H9 (cell line): Measurements from ENCODE around the gene CAMK2B. TPM values are rescaled to one million over a fixed set of nuclear protein-coding genes. Genes with fewer than 3 reads are reported as not detected.

Source experiments
- DNase-seq: peaks from one replicate; pipeline ENCODE4 v3.0.0-alpha.2; 2017
- H2AFZ ChIP-seq: one replicate; pipeline ENCODE4 v1.6.1; 2013; ENCODE audit warnings: mild to moderate bottlenecking, low read length, control low read depth, moderate library complexity
- H2AK5ac ChIP-seq: 2 replicates; pipeline ENCODE4 v1.6.1; 2013; ENCODE audit warnings: low read length, control low read depth, mixed read lengths; ENCODE audit not compliant: insufficient read length
- H2BK120ac ChIP-seq: one replicate; pipeline ENCODE4 v1.6.1; 2013; ENCODE audit warnings: low read depth, mild to moderate bottlenecking, low read length, control low read depth, inconsistent platforms; ENCODE audit not compliant: poor library complexity, severe bottlenecking
- H2BK12ac ChIP-seq: 2 replicates; pipeline ENCODE4 v1.6.1; 2013; ENCODE audit warnings: low read length, control low read depth, mixed read lengths, low read depth; ENCODE audit not compliant: insufficient read length
- H2BK15ac ChIP-seq: 2 replicates; pipeline ENCODE4 v1.6.1; 2013; ENCODE audit warnings: low read depth, low read length, control low read depth
- H2BK20ac ChIP-seq: one replicate; pipeline ENCODE4 v1.6.1; 2013; ENCODE audit warnings: low read depth, mild to moderate bottlenecking, low read length, control low read depth, inconsistent platforms; ENCODE audit not compliant: poor library complexity, severe bottlenecking
- H2BK5ac ChIP-seq: 2 replicates; pipeline ENCODE4 v1.6.1; 2013; ENCODE audit warnings: low read length, control low read depth, mixed read lengths; ENCODE audit not compliant: insufficient read length
- H3K14ac ChIP-seq: 2 replicates; pipeline ENCODE4 v1.6.1; 2013; ENCODE audit warnings: low read length, control low read depth; ENCODE audit not compliant: insufficient read depth
- H3K18ac ChIP-seq: 2 replicates; pipeline ENCODE4 v1.6.1; 2013; ENCODE audit warnings: low read depth, mild to moderate bottlenecking, mixed read lengths, low read length, control low read depth; ENCODE audit not compliant: insufficient read length
- H3K23ac ChIP-seq: 2 replicates; pipeline ENCODE4 v1.6.1; 2013; ENCODE audit warnings: low read length, control low read depth, mixed read lengths, low read depth; ENCODE audit not compliant: insufficient read length
- H3K23me2 ChIP-seq: 2 replicates; pipeline ENCODE4 v1.6.1; 2013; ENCODE audit warnings: low read depth, mild to moderate bottlenecking, mixed read lengths, low read length, control low read depth; ENCODE audit not compliant: insufficient read length, poor library complexity, severe bottlenecking
- H3K27ac ChIP-seq: 2 replicates; pipeline ENCODE4 v1.5.1; 2013; ENCODE audit warnings: low read length, control low read depth, mixed read lengths, low read depth; ENCODE audit not compliant: insufficient read length
- H3K27me3 ChIP-seq: 2 replicates; pipeline ENCODE4 v1.6.1; 2013; ENCODE audit warnings: low read length, control low read depth, inconsistent platforms; ENCODE audit not compliant: insufficient read depth
- H3K4ac ChIP-seq: 2 replicates; pipeline ENCODE4 v1.6.1; 2013; ENCODE audit warnings: low read depth, mild to moderate bottlenecking, control low read depth, inconsistent platforms, low read length, moderate library complexity
- H3K4me1 ChIP-seq: 2 replicates; pipeline ENCODE4 v1.6.1; 2013; ENCODE audit warnings: low read length, control low read depth, inconsistent platforms; ENCODE audit not compliant: insufficient read depth
- H3K4me2 ChIP-seq: 2 replicates; pipeline ENCODE4 v1.6.1; 2013; ENCODE audit warnings: low read length, control low read depth, mixed read lengths; ENCODE audit not compliant: insufficient read length, insufficient read depth
- H3K56ac ChIP-seq: 2 replicates; pipeline ENCODE4 v1.6.1; 2013; ENCODE audit warnings: low read depth, mild to moderate bottlenecking, mixed read lengths, low read length, control low read depth; ENCODE audit not compliant: insufficient read length
- H3K79me1 ChIP-seq: 2 replicates; pipeline ENCODE4 v1.6.1; 2013; ENCODE audit warnings: low read depth, mild to moderate bottlenecking, moderate library complexity, low read length, control low read depth, inconsistent platforms; ENCODE audit not compliant: insufficient read depth, poor library complexity, severe bottlenecking
- H3K79me2 ChIP-seq: 2 replicates; pipeline ENCODE4 v1.6.1; 2013; ENCODE audit warnings: low read length, control low read depth, inconsistent platforms; ENCODE audit not compliant: insufficient read depth
- H3K9ac ChIP-seq: 2 replicates; pipeline ENCODE4 v1.6.1; 2013; ENCODE audit warnings: low read length, control low read depth, mixed read lengths; ENCODE audit not compliant: insufficient read length; ENCODE audit errors: extremely low read depth
- H3K9me3 ChIP-seq: one replicate; pipeline ENCODE4 v1.6.1; 2013; ENCODE audit warnings: low read depth, low read length, inconsistent platforms; ENCODE audit not compliant: control insufficient read depth
- H3T11ph ChIP-seq: one replicate; pipeline ENCODE4 v1.6.1; 2013; ENCODE audit warnings: mild to moderate bottlenecking, low read length, control low read depth, inconsistent platforms
- H4K20me1 ChIP-seq: one replicate; pipeline ENCODE4 v1.6.1; 2013; ENCODE audit not compliant: control insufficient read depth, insufficient read length, insufficient read depth
- H4K5ac ChIP-seq: 2 replicates; pipeline ENCODE4 v1.6.1; 2013; ENCODE audit warnings: low read depth, mild to moderate bottlenecking, mixed read lengths, low read length, control low read depth; ENCODE audit not compliant: insufficient read length
- H4K8ac ChIP-seq: replicated peaks from 2 replicates; pipeline ENCODE4 v1.6.1; 2013; ENCODE audit warnings: low read length, control low read depth, mixed read lengths, low read depth; ENCODE audit not compliant: insufficient read length
- H4K91ac ChIP-seq: 2 replicates; pipeline ENCODE4 v1.6.1; 2013; ENCODE audit warnings: low read depth, mild to moderate bottlenecking, moderate library complexity, mixed read lengths, low read length, control low read depth; ENCODE audit not compliant: insufficient read length
- H3K27ac Mint-ChIP-seq, 3 experiments: 2 replicates in 2 of 3; 3 replicates in 1 of 3; pipeline ENCODE4 v1.8.0; 2020 to 2021; ENCODE audit warnings: mixed read lengths in 3 of 3, mild to moderate bottlenecking in 1 of 3, moderate library complexity in 1 of 3
- H3K27me3 Mint-ChIP-seq: 2 replicates; pipeline ENCODE4 v1.8.0; 2021; ENCODE audit warnings: low read depth, mild to moderate bottlenecking, moderate library complexity, mixed read lengths
- H3K36me3 Mint-ChIP-seq, 3 experiments: 2 replicates in 2 of 3; 3 replicates in 1 of 3; pipeline ENCODE4 v1.8.0; 2020 to 2021; ENCODE audit warnings: low read depth in 3 of 3, mixed read lengths in 3 of 3; ENCODE audit not compliant: insufficient read depth in 1 of 3
- H3K4me1 Mint-ChIP-seq, 2 experiments: 2 replicates each; pipeline ENCODE4 v1.8.0; 2020; ENCODE audit warnings: mixed read lengths in 2 of 2
- H3K4me3 Mint-ChIP-seq, 2 experiments: 2 replicates in 1 of 2; 3 replicates in 1 of 2; pipeline ENCODE4 v1.8.0; 2020 to 2021; ENCODE audit warnings: mild to moderate bottlenecking in 2 of 2, mixed read lengths in 2 of 2, moderate library complexity in 1 of 2
- H3K9me3 Mint-ChIP-seq, 2 experiments: 2 replicates in 1 of 2; 3 replicates in 1 of 2; pipeline ENCODE4 v1.8.0; 2020; ENCODE audit warnings: mild to moderate bottlenecking in 2 of 2, mixed read lengths in 2 of 2, moderate library complexity in 1 of 2
- WGBS: extraction: QIAGEN DNeasy Blood & Tissue Kit; methylation state at CpG from one replicate; pipeline ENCODE4 v1.1.7; 2013; ENCODE audit warnings: missing lambda C conversion rate, low lambda C conversion rate, mixed read lengths; ENCODE audit not compliant: insufficient read length; ENCODE audit errors: extremely low coverage; 5-methylcytosine and 5-hydroxymethylcytosine counted together
- total RNA-seq: library from RNA; stranded (reverse); gene quantifications from 2 replicates; pipeline ENCODE4 v1.2.1, GENCODE V29; 2021
- TF ChIP-seq, protein P1 (sequence below): fragments of 200-600 bp; sonication (generic); conservative IDR thresholded peaks from 3 replicates; pipeline ENCODE4 v1.8.0; 2021; ENCODE audit warnings: antibody characterized with exemption, mild to moderate bottlenecking

The CAMK2B gene
- total RNA-seq, 1 experiment from 2014 or later, result 0.17 TPM

DNA sequence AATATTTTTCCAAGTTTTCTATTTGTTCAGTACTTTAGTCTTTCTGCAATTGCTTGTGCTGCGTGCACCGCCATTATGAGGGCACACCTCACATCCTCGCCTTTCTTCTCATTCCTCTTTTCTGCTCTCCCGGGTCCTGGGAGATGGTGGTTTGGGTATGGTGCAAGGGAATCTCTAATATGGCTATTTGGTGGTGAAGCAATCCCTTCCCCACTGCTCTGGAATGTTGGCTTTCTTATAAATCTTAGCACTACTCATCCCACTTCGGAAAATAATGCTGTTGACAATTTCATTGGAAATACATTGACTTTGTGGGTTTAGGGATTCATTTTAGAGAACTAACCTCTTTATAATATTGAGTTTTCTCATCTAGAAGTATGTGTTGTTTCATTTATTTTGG, 134.2 kb downstream of the CAMK2B start:
- no peak overlapping the region for H3K27ac Mint-ChIP-seq
- Histone ChIP-seq H2AK5ac (no peak overlapping the region), H4K20me1 (no peaks in the 10 kb centered on the region), H3K9me3 (no peaks in the 10 kb centered on the region), H2AFZ (no peak overlapping the region), H4K91ac (no peak overlapping the region), H3K23me2 (no peaks in the 10 kb centered on the region), H3K56ac (no peak overlapping the region), H3K4ac (no peak overlapping the region), H2BK12ac (no peak overlapping the region), H3K27me3 (0 out of 2 replicates have a peak, but pooled peaks cover 2% of the 10 kb centered on the region), H3K27ac (no peak overlapping the region), H2BK5ac (no peak overlapping the region), H4K5ac (no peak overlapping the region), H4K8ac (no peak overlapping the region), H3K4me2 (no peak overlapping the region), H3K4me1 (no peaks in the 10 kb centered on the region), H3K79me1 (no peaks in the 10 kb centered on the region), H3K14ac (no peak overlapping the region), H2BK120ac (no peak overlapping the region), H3K9ac (no peak overlapping the region), H3T11ph (no peak overlapping the region), H3K79me2 (no peaks in the 10 kb centered on the region), H2BK20ac (no peak overlapping the region), H2BK15ac (no peak overlapping the region), H3K18ac (no peak overlapping the region), H3K23ac (no peak overlapping the region)
- DNase-seq, result no peak
- no peak overlapping the region for H3K4me3 Mint-ChIP-seq
- peaks cover 11% of the 10 kb centered on the region for H3K27me3 Mint-ChIP-seq
- H3K9me3 Mint-ChIP-seq, result peaks cover 0 to 2% of the 10 kb centered on the region in 2 experiments; a peak in 1 of 5 replicates
- H3K36me3 Mint-ChIP-seq, result no peaks in the 10 kb centered on the region
- WGBS, result no CpG with 5 or more reads among the region's 5 CpGs
- TF ChIP-seq, protein P1, sequence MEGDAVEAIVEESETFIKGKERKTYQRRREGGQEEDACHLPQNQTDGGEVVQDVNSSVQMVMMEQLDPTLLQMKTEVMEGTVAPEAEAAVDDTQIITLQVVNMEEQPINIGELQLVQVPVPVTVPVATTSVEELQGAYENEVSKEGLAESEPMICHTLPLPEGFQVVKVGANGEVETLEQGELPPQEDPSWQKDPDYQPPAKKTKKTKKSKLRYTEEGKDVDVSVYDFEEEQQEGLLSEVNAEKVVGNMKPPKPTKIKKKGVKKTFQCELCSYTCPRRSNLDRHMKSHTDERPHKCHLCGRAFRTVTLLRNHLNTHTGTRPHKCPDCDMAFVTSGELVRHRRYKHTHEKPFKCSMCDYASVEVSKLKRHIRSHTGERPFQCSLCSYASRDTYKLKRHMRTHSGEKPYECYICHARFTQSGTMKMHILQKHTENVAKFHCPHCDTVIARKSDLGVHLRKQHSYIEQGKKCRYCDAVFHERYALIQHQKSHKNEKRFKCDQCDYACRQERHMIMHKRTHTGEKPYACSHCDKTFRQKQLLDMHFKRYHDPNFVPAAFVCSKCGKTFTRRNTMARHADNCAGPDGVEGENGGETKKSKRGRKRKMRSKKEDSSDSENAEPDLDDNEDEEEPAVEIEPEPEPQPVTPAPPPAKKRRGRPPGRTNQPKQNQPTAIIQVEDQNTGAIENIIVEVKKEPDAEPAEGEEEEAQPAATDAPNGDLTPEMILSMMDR, result no peak
- H3K4me1 Mint-ChIP-seq, result peaks cover 9 to 12% of the 10 kb centered on the region in 2 experiments; a peak in 3 of 4 replicates
